Endothelial cell of umbilical vein (primary cell): ENCODE data around the gene SCAP. TPM values are rescaled to one million over a fixed set of nuclear protein-coding genes. Genes with fewer than 3 reads are reported as not detected.

Experiments
- BruUV-seq: library from RNA; stranded (reverse); fragments of 400-500 nt; replicated peaks from 2 replicates; lab custom pipeline; 2021; lab: Mats Ljungman, UMichigan
- CTCF ChIA-PET: fragments of 300-600, 350-600 bp; sonication (Branson Sonifier 250); formaldehyde crosslinking; loops from one replicate; lab custom pipeline; 2021; ENCODE audit warnings: antibody characterized with exemption, inconsistent platforms; lab: Charles Lee
- POLR2A ChIA-PET: fragments of 300-600, 350-600 bp; sonication (Branson Sonifier 250); formaldehyde crosslinking; loops from one replicate; lab custom pipeline; 2021; ENCODE audit warnings: antibody characterized with exemption, inconsistent platforms; lab: Charles Lee
- DNase-seq: peaks from one replicate; pipeline ENCODE4 v3.0.0-alpha.2; 2011; ENCODE audit warnings: low read depth, low spot score
- FAIRE-seq: peaks from 2 replicates; lab custom pipeline; 2011; peaks lifted over from hg19 to GRCh38; lab: Jason Lieb, UNC
- H2AFZ ChIP-seq: 2 replicates; pipeline ENCODE4 v1.6.0; 2012; ENCODE audit warnings: low read depth, low read length, control low read depth, inconsistent platforms
- H3K27ac ChIP-seq: 2 replicates; pipeline ENCODE4 v1.5.1; 2011; ENCODE audit warnings: low read depth, mild to moderate bottlenecking, control low read depth, low read length, moderate library complexity; ENCODE audit not compliant: insufficient read depth
- H3K27me3 ChIP-seq, 2 experiments: 2 replicates each; pipeline versions ENCODE4 v1.6.0 to v1.6.1; 2011; ENCODE audit warnings: low read length in 2 of 2, mixed read lengths in 1 of 2; ENCODE audit not compliant: control insufficient read depth in 2 of 2, insufficient read depth in 2 of 2
- H3K36me3 ChIP-seq, 2 experiments: 2 replicates in 1 of 2; 3 replicates in 1 of 2; pipeline ENCODE4 v1.5.1; 2011; ENCODE audit warnings: low read length in 2 of 2, mild to moderate bottlenecking in 1 of 2, moderate library complexity in 1 of 2; ENCODE audit not compliant: control insufficient read depth in 2 of 2, insufficient read depth in 2 of 2; ENCODE audit errors: extremely low read depth in 1 of 2
- H3K4me1 ChIP-seq: 3 replicates; pipeline ENCODE4 v1.5.1; 2011; ENCODE audit warnings: mild to moderate bottlenecking, low read length; ENCODE audit not compliant: control insufficient read depth, insufficient read depth; ENCODE audit errors: extremely low read depth
- H3K4me2 ChIP-seq: 2 replicates; pipeline ENCODE4 v1.6.1; 2011; ENCODE audit warnings: low read length, control low read depth, mixed read lengths; ENCODE audit not compliant: insufficient read depth
- H3K4me3 ChIP-seq, 3 experiments: fragments of 200-600 bp in 1 of 3; sonication (generic), shearing (Covaris generic) in 1 of 3; replicated peaks in 1 of 3; 2 replicates each; pipeline ENCODE4 v1.5.1; 2011 to 2016; ENCODE audit warnings: control low read depth in 3 of 3, low read length in 3 of 3, mild to moderate bottlenecking in 2 of 3, inconsistent platforms in 1 of 3, low read depth in 1 of 3, moderate library complexity in 1 of 3; ENCODE audit not compliant: insufficient read depth in 1 of 3
- H3K79me2 ChIP-seq: 2 replicates; pipeline ENCODE4 v1.6.0; 2012; ENCODE audit warnings: low read length, inconsistent platforms; ENCODE audit not compliant: control insufficient read depth, insufficient read depth
- H3K9ac ChIP-seq: replicated peaks from 2 replicates; pipeline ENCODE3; 2011; ENCODE audit warnings: low read length, control low read depth; ENCODE audit not compliant: insufficient read depth; ENCODE audit errors: extremely low read depth
- H3K9me1 ChIP-seq: replicated peaks from 3 replicates; pipeline ENCODE4 v1.6.0; 2011; ENCODE audit warnings: mild to moderate bottlenecking, low read length; ENCODE audit not compliant: control insufficient read depth, insufficient read depth; ENCODE audit errors: extremely low read depth
- H3K9me3 ChIP-seq: replicated peaks from 2 replicates; pipeline ENCODE4 v1.5.1; 2012; ENCODE audit warnings: low read length, inconsistent platforms; ENCODE audit not compliant: control insufficient read depth, insufficient read depth
- H4K20me1 ChIP-seq: replicated peaks from 2 replicates; pipeline ENCODE3; 2011; ENCODE audit warnings: mild to moderate bottlenecking, low read length; ENCODE audit not compliant: control insufficient read depth, insufficient read depth; ENCODE audit errors: extremely low read depth
- CTCF ChIP-seq, 2 donors: IDR thresholded peaks; 1 replicate in 1 of 2; 2 replicates in 1 of 2; pipeline ENCODE4 v1.5.1; 2011; ENCODE audit warnings: low read length in 2 of 2, mild to moderate bottlenecking in 2 of 2, moderate library complexity in 2 of 2, control low read depth in 1 of 2, inconsistent platforms in 1 of 2, low read depth in 1 of 2; ENCODE audit not compliant: insufficient read depth in 1 of 2; ENCODE audit errors: extremely low read depth in 1 of 2
- GATA2 ChIP-seq: IDR thresholded peaks from 2 replicates; pipeline ENCODE4 v1.7.0; 2011; ENCODE audit warnings: low read depth, mild to moderate bottlenecking, moderate library complexity, mixed read lengths, low read length; ENCODE audit not compliant: insufficient read length, insufficient read depth
- JUN ChIP-seq: IDR thresholded peaks from 2 replicates; pipeline ENCODE4 v1.6.1; 2011; ENCODE audit warnings: borderline replicate concordance, low read depth; ENCODE audit not compliant: insufficient read length, insufficient read depth
- MYC ChIP-seq: IDR thresholded peaks from one replicate; pipeline ENCODE4 v1.6.1; 2011; ENCODE audit warnings: mild to moderate bottlenecking, low read depth, low read length
- POLR2A ChIP-seq: IDR thresholded peaks from 2 replicates; pipeline ENCODE4 v1.6.1; 2012; ENCODE audit warnings: low read depth, mild to moderate bottlenecking, control low read depth, low read length
- dilution Hi-C: fragments of 300-500 bp; cut with MboI; formaldehyde crosslinking; loops from one replicate; pipeline ENCODE4 v1.15.0; 2019; ENCODE audit warnings: low sequenced_read_pairs; ENCODE audit not compliant: extremely low pct_ligation_motif_present
- intact Hi-C: fragments of 100-400 bp; cut with micrococcal nuclease; formaldehyde crosslinking; loops from one replicate; pipeline ENCODE4 v1.10.0; 2022
- polyA plus RNA-seq, 4 experiments: library from polyadenylated mRNA; depleted of rRNA in 3 of 4; stranded (reverse) in 3 of 4; unstranded in 1 of 4; fragments of >200 nt; gene quantifications; 2 replicates each; pipeline versions ENCODE4 v1.2.1 to v1.2.3, GENCODE V29; 2011 to 2012; ENCODE audit warnings: missing spikeins in 1 of 4
- total RNA-seq: library from RNA; stranded (reverse); gene quantifications from 2 replicates; pipeline ENCODE4 v1.2.3, GENCODE V29; 2021
- TF ChIP-seq, protein P1 (sequence below): IDR thresholded peaks from 2 replicates; pipeline ENCODE4 v1.6.1; 2011; ENCODE audit not compliant: insufficient read depth, insufficient read length

The SCAP gene
- total and polyA plus RNA-seq, 2 donors (not counting 3 experiments of a cell fraction or from before 2014, with no cell fraction given), result 34.7 to 59.0 TPM

GRCh38 chr3:47404431-47404876 lies 71.3 kb downstream of the SCAP start:
- no peak overlapping the region for H2AFZ ChIP-seq
- H3K79me2 ChIP-seq, result peaks cover 10% of the 10 kb centered on the region
- no peak overlapping the region for H3K9ac ChIP-seq
- DNase-seq, result no peak
- H3K4me1 ChIP-seq, result no peaks in the 10 kb centered on the region
- H3K4me3 ChIP-seq, result no peak overlapping the region
- H3K27ac ChIP-seq, result no peak overlapping the region
- dilution Hi-C loops, result no loop called here
- peaks cover 0 to 27% of the 10 kb centered on the region in 2 experiments for H3K36me3 ChIP-seq
- intact Hi-C loops, result no loop called here
- H3K27me3 ChIP-seq, result no peaks in the 10 kb centered on the region
- no peak for FAIRE-seq
- TF ChIP-seq MYC (no peak), POLR2A (no peak), JUN (no peak), GATA2 (no peak), CTCF (IDR thresholded peaks at IDR 0.05; ENCODE audit: extremely low read depth in 1 of 2, insufficient read depth in 1 of 2, low read depth in 1 of 2, low read length in 2 of 2) (no peak)
- TF ChIP-seq, protein P1, sequence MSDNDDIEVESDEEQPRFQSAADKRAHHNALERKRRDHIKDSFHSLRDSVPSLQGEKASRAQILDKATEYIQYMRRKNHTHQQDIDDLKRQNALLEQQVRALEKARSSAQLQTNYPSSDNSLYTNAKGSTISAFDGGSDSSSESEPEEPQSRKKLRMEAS, result no peak
- CTCF ChIA-PET, result interaction anchor here (0.9 to 1.8 kb wide), 5 partner anchors 8 to 18 kb away, joined by 3 to 5 read pairs (median 3); no protein-coding TSS in a partner anchor
- H3K4me2 ChIP-seq, result no peak overlapping the region
- H3K9me1 ChIP-seq, result no peaks in the 10 kb centered on the region
- POLR2A ChIA-PET, result no interaction called here
- H3K9me3 ChIP-seq, result no peaks in the 10 kb centered on the region
- BruUV-seq, result no TSS peak
- no peaks in the 10 kb centered on the region for H4K20me1 ChIP-seq
